Esophagus squamous epithelium (tissue), 4 donors: ENCODE data around the gene LENG9.
"Not testable (repeated sequence)": the region's sequence is repeated elsewhere in the genome, so short reads cannot be mapped to it uniquely, and the experiment has no call there.

ENCODE experiments used
- CTCF ChIP-seq, 6 experiments: fragments of 450-650 bp in 4 of 6; fragments of 200-600 bp in 2 of 6; sonication (generic) in 2 of 6; IDR thresholded peaks; one replicate each; pipeline ENCODE4 v1.5.1; 2016 to 2019; ENCODE audit warnings: antibody characterized with exemption in 6 of 6, mild to moderate bottlenecking in 4 of 6, moderate library complexity in 4 of 6
- POLR2A ChIP-seq, 4 donors: fragments of 450-650 bp; IDR thresholded peaks; one replicate each; pipeline ENCODE4 v1.6.1; 2017; ENCODE audit warnings: antibody characterized with exemption in 4 of 4, mild to moderate bottlenecking in 4 of 4, moderate library complexity in 3 of 4

GRCh38 chr19:54497747-54498450, 34.3 kb upstream of the LENG9 start:
- not testable (repeated sequence) for TF ChIP-seq CTCF, POLR2A (IDR thresholded peaks at IDR 0.05)
